GM18907 (cell line): ENCODE measurements around the gene COX7A1.
"Not testable (repeated sequence)": the region's sequence is repeated elsewhere in the genome, so short reads cannot be mapped to it uniquely, and the experiment has no call there.

ENCODE experiments used
- ATAC-seq: cut with Tn5 transposase; IDR thresholded peaks from one replicate; pipeline ENCODE4 v1.9.1; 2021; ENCODE audit warnings: mild to moderate bottlenecking, moderate library complexity; ENCODE audit not compliant: unreplicated experiment

COX7A1 gene

DNA sequence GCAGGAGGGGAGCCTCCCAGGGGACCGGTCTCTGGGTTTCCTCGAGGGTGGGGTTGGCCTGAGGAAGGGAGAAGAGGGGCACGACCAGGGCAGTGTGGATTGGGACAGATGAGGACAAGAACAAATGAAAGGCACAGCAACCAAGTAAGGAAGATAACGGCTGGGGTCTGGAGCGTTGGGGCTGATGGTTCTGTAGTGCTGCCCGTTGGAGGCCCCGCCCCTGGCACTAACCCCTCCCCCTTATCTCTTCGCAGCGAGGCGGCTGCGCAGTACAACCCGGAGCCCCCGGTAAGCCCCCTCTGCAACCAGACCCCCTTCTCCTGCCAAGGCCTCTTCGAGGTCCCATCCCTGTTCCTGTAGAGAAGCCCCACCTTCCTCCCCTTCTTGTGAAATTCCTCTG, 10.2 kb downstream of the COX7A1 start:
- no peak for ATAC-seq

DNA sequence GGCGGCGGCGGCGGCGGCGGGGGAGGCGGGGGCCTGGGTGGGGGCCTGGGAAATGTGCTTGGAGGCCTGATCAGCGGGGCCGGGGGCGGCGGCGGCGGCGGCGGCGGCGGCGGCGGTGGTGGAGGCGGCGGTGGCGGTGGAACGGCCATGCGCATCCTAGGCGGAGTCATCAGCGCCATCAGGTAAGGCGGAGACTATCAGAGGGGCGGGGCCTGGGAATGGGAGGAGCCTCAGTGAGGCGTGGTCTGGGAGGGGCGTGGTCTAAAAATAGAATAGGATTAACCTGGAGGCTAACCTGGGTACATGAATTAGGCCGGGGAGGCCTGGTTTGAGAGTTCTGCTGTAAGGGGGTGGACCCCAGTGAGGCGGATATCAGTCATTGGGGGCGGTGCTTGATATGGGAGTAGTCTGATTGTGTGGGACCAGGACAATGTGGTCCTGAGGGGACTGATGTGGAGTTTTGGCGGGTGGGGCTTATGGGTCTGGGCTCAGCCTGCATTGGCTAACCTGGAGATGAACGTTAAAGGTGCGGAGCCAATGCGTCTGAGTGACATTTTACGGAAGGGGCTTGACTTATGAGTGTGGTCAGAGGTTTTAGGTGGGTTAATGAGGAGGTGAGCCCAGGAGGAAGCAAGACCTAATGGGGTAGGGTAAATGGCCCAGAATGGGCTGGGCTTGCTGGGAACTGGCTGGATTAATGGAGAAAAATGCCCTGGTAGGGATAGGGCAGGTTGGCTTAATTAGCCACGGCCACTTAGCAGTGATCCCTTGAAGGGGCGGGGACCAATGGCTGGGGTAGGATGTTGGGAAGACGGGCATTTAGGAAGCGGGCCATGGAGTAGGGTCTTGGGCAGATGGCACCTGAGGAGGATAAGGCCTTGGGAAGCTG, 11.0 kb downstream of the COX7A1 start:
- peak; percentile 44 for ATAC-seq

DNA sequence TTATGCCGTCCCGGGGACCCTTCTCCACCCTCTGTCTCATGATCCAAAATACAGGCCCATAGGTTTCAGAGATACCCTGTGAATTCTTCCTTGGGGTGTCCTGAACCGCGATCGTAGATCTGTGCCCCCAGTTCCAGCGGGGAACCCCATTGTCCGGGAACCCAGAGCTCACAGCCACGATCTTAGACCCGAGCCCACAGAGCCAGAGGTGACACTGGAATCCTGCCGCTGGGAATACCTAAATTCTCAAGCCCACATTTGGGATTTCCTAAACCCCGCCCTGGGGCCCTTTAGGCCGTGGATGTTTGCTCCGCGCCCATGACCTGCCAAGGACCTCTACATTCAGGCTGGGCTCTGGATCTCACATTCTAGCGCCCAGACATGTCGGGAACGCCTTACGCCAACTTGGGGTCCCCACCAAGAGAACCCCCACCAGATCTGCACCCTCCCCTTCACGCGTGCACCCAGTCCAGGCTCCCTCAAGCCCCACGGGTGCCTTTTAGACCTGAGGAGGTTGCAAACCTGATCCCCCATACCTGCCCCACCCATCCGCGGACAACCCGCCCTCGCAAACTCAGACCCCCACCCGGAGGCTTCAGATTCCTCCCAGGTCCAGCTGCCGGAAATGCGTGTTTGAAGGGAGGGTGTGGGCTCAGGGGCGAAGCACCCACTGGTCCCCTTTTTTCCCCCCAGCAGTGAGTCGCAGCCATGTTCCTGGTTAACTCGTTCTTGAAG, 11.8 kb downstream of the COX7A1 start:
- ATAC-seq, result peak; percentile 11

DNA sequence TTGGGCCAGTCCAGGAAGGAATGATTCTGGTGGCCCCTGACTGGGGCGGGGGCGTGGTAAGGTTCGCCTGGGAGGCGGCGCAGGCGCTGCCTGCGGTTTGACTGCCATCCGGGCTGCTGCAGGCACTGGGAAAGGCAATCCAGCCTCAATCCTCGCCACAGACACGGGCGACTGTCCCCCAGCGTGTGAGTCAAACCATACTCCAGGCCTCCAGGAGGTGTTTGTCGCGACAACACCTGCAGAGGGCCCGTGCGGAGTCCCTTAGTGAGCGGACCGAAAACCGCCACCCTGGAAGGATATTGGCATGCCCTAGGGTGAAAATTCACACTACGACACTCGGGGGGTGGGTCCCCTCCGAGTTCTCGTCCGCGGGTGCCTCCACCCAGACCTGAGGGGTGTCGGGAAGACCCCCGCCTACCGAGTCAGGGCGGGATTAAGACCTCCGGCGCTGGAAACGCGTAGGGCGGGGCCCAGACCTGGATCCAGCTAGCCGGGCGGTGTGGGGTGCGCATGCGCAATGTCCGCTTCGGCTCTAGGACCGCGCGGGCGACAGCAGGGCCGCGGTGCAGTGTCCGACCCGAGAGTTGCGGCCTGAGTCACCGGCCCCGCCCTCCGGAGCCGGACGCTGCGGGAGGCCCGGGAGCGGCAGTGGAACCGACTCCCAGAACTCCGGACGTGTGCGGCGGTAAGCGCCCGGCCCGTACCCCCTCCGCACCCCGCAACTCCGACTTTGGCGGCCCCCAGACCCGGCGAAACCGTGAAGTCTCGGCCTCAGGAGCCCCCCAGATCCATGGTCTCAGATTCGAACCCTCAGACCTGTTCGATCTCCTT, 12.6 kb downstream of the COX7A1 start, which contains the start of gene CAPNS1:
Gene CAPNS1, plus strand, starts transcription at position 594 of the 831 bp plus-strand sequence. CDS start 946 bp downstream, outside the sequence.
- ATAC-seq, result peak; percentile 85

DNA sequence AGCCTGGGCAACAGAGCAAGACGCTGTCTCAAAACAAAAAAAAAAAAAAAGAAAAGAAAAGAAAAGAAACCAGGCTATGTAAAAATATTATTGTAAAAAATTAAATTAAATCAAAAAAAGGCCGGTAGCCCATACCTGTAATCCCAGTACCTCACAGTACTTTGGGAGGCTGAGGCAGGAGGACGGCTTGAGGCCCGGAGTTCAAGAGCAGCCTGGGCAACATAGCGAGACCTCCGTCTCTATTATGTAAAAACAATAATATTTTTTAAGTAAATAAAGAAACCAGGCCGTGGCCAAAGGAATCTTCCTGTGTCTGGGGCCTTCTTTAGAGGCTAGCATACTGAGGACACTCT, 13.2 kb downstream of the COX7A1 start:
- ATAC-seq, result no peak

DNA sequence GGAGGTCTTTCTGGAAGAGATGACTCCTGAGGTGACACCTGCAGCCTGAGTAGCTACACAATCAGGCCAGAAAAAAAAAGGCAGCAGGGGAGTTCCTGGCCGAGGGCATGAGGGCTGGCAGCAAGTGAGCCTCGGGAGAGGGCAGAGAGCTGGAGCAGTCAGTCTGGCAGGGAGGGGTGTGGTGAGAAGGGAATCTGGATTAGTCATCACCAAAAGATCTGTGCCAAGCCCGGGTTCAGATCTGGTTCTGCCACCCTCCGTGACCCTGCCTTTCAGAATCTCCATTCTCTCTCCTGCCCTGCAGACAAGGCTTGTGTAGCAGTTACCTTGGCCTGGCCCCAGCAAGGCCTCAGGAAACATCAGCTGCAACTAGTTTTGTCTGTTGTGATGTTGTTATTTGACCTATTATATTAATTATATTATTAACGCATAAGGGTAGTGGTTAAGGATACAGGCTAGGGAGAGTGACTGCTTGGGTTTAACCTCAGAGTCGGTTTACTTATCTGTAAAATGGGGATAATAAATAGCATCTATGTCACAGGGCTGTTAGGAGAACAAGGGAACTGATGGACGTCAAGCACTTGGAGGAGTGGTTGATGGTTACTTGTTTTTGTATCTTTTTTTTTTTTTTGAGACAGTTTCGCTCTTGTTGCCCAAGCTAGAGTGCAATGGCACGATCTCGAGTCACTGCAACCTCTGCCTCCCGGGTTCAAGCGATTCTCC, 15.1 kb downstream of the COX7A1 start:
- no peak for ATAC-seq

DNA sequence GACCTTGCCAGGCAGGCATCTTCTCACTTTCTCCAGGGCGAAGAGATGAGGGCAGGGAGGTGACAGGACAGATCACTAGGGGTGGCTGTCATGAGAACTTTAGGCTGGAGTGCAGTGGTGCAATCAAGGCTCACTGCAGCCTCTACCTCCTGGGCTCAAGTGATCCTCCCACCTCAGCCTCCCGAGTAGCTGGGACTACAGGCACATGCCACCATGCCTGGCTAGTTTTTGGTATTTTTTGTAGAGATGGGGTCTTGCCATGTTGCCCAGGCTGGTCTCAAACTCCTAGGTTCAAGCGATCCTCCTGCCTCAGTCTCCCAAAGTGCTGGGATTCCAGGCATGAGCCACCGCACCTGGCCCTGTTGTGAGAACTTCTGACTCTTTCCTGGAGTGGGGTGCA, 17.4 kb downstream of the COX7A1 start:
- not testable (repeated sequence) for ATAC-seq

DNA sequence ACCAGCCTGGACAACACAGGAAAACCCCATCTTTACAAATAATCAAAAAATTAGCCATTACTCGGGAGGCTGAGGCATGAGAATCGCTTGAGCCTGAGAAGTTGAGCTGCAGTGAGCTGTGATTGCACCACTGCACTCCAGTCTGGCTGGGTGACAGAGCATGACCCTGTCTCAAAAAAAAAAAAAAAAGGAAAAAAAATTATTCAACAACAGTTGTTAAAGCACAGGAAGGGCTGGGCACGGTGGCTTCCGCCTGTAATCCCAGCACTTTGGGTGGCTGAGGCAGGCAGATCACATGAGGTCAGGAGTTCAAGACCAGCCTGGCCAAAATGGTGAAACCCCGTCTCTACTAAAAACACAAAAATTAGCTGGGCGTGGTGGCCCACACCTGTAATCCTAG, 21.0 kb downstream of the COX7A1 start:
- not testable (repeated sequence) for ATAC-seq

DNA sequence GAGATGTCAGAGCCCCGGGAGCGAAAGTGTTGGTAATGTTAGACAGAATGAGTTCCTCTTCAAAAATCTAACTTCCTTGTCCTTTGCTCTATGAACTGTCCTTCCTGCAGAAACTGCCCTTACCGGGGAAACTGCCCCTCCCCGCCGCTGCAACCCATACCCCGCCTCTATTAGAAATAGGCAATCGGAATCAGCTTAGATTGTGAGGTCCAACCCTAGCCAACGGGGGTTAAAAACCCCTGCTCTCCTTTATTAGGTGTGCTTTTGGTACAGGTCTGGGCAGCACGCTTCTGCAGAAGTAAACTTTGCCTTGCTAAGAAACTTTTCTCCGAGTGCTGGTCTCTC, 23.9 kb downstream of the COX7A1 start:
- ATAC-seq, result peak; percentile 16

DNA sequence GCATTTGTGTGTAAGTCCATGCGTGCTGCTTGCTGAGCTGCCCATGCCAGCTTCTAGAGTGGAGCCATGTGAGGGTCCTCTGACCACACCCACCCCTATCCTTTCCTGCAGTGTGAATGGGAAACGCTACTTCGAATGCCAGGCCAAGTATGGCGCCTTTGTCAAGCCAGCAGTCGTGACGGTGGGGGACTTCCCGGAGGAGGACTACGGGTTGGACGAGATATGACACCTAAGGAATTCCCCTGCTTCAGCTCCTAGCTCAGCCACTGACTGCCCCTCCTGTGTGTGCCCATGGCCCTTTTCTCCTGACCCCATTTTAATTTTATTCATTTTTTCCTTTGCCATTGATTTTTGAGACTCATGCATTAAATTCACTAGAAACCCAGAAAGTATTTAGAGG, 26.7 kb downstream of the COX7A1 start:
- ATAC-seq, result no peak

DNA sequence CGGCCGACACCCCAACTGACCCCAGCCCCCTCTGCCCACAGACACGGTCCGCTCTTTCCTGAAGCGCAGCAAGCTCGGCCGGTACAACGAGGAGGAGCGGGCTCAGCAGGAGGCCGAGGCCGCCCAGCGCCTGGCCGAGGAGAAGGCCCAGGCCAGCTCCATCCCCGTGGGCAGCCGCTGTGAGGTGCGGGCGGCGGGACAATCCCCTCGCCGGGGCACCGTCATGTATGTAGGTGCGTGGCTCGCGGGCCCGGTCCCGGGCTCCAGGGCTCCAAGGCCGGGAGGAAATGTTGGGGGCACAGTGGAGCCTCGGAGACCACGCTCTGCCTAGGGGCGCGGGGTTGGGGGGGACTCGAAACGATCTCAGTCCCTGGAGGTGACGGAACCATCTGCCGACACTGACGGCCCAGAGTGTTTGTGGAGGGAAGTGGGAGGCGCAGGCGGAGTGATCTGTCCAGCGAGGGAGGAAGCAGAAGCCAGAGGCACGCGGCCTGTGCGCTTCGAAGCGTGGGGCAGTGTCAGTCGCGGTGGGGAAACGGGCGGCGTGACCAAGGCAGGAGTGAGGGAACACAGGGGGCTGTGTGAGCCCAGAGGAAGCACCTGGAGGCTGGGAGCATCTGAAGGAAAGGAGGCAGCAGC, 30.6 kb downstream of the COX7A1 start:
- no peak for ATAC-seq

DNA sequence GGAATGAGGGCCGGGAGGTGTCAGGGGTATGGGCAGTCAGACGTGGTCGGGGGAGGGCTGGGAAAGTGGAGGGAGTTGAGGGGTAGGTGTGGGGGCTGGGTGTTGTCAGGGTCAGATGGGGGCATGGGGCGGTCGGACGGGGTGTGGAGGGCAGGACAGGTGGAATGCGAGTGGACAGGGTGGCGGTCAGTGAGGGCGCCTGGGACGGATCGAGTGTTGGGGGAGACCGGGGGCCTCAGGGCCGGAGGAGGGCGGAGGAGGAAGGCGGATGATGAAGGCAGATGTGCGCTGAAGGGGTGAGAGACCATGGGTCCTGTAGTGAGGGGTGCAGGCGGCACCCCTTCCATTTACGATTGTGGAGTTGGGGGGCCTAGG, 31.3 kb downstream of the COX7A1 start:
- no peak for ATAC-seq

DNA sequence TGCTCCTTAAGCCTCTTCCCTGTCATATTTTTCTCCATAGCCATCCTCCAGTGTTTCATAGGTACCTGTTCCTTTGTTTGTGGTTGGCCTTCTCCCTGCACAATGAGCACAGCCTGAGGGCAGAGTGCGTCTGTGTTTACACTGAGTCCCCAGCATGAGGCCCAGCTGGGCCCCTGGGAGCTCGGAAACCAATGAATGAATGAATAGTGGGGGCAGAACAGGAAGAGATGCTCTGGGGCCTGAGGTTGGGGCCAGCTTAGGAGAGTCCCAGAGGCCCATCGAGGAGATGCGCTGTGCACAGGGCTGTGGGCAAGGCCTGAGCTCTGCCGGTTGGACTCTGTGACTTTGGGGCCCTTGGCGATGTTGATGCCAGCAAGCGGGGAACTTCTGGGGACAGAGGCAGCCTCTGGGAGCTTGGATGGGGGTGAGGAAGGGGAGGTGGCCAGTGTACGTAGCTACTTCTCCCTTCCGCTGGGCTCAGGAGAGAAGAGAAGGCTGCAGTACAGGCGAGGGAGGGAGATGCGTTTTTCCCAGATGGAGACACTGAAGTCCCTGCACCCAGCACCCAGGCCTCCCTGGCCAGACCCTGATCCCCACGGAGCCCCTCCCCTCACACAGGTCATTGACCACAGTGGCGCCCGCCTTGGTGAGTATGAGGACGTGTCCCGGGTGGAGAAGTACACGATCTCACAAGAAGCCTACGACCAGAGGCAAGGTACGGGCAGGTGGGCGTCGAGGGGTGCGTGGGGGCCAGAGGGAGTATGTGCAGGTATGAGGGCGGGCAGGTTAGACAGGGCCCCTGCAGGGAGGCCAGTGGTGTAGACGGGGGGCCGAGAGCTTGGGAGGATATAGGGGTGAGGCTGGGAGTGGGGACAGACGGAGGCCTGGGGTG, 31.9 kb downstream of the COX7A1 start:
- ATAC-seq, result no peak

DNA sequence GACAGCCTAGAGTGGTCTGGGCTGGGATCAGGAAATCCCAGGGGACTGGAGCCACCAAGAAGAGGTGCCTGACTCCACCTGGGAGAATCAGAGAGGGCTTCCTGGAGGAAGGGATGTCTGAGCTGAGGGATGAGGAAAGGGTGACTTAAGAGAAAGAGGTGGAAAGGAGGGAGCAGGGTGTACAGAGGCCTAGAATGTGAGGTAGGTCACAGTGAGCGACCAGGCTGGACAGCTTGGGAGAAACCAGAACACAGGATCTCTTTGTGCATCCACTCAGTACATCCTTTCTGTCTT, 36.0 kb downstream of the COX7A1 start:
- ATAC-seq, result no peak

DNA sequence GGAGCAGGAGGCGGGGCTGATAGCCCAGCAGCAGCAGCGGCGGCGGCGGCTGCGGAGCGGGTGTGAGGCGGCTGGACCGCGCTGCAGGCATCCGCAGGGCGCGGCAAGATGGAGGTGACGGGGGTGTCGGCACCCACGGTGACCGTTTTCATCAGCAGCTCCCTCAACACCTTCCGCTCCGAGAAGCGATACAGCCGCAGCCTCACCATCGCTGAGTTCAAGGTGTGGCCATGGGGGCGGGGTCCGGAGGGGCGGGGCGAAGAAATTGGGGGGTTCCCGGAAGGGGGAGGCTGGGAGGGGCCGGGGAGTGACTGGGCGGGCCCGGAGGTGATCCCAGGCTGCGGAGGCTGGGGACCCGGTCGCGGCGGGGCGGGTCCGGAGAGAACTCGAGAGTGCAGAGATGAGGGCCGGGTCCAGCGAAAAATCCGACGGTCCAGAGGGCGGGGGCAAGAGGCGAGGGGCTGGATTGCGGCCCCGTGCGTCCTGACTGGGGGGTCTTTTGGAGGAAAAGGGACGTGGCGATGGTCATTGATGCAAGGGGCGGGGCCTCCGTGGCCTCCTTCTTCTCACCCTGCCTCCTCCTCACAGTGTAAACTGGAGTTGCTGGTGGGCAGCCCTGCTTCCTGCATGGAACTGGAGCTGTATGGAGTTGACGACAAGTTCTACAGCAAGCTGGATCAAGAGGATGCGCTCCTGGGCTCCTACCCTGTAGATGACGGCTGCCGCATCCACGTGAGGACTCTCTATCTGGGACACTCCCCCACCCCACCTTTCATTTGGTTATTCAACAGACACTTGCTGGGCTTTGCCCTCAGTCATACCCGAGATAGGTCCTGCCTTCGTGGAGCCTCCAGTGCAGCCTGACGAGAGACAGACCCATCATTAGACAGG, 36.5 kb downstream of the COX7A1 start, which contains the start of gene TBCB:
Gene TBCB, plus strand, starts transcription at position 16 of the 891 bp plus-strand sequence. Its CDS starts 93 bp downstream, at position 109.
- peak; percentile 36 for ATAC-seq

DNA sequence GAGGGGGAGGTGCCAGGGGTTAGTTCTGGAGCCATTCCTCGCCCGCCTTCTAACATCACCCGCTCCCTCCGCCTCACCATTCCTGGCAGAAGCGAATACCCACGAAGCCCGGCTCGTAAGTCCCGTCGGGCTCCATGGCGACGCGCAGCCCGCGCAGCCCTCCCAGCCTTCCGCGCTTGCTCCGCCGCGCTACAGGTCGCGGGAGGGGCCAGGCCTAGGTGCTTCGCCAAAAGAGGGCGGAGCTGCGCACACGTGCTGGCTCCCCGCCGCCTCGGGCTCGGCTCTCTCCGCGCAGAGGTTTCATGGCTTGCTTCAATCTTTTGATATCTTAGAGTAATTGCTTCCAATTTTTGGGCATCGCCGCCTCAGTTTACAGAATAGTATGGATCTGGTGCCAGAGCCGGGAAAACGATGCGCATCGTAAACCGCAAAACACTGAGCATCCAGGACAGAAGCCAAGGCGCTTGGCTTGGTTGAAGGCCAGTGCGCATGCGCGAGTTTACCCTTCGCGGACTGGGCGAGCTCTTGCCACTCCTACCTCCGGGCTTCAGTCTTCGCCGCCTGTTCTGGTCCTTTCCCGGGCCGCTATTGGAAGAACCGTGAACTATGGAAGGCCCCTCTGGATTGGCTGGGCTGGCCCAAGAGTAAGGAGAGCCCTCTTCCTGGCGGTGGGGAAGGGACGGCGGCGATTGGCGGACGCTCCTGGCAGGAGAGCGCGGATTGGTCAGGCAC, 37.4 kb downstream of the COX7A1 start, which contains the start of gene POLR2I:
Gene POLR2I, minus strand, starts transcription at position 155 of the 732 bp plus-strand sequence. Its CDS starts 19 bp downstream, at position 136.
- ATAC-seq, result peak; percentile 83

DNA sequence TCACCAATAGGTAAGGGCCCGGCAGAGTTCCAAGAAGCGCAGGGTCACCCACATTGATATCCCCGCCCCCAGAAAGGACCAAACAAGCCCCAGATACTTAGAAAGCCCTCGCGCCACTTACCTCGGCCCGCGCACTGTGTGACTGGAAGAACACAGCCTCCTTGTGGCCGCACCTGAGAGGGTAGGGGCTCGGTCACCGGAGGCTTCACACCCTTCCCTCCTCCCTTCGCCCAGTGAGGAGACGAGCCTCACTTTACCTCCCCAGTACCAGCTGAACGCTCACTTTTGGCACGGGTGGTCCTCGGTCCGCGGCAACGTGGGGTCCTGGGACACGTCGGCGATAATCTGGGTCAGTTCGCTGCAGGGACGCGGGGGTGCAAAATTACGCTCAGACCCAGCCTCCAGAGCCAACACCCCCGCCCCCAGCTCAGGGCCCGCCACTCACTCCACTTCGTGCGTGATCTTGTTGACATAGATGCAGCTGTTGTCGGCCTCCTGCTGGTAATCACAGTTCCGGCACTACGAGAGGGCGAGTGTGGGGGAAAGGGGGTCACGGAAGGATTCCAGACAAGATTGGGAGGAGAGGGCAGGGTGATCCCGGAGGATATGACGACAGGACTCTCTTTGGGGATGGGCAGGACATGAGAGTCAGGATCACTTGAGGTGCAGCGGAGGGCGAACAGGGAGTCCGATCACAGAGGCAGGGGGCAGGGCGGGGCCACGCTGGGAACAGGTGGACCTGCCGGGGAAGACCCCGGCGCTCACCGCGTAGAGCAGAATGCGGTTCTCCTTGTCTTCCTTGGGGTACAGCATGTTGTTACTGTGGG, 38.1 kb downstream of the COX7A1 start:
- peak; percentile 1 for ATAC-seq
